Lower lobe of right lung (tissue), 2 donors: Measurements from ENCODE around the gene CCHCR1. TPM values are rescaled to one million over a fixed set of nuclear protein-coding genes. Genes with fewer than 3 reads are reported as not detected.
A peak's percentile ranks its signal among the peaks of the same experiment; 100 is the strongest.

Experiments
- ATAC-seq, 2 donors: fragments of 200-7000 bp; cut with Tn5 transposase; one replicate each; pipeline ENCODE4 v1.9.1; 2020 to 2022; ENCODE audit warnings: mild to moderate bottlenecking in 2 of 2, moderate library complexity in 2 of 2
- DNase-seq: peaks from one replicate; pipeline ENCODE4 v3.0.0-alpha.2; 2020
- H3K27ac ChIP-seq: fragments of 200-600 bp; one replicate; pipeline ENCODE4 v1.8.0; 2022
- H3K27me3 ChIP-seq: fragments of 200-600 bp; one replicate; pipeline ENCODE4 v1.8.0; 2022; ENCODE audit warnings: low read depth
- H3K36me3 ChIP-seq: fragments of 200-600 bp; one replicate; pipeline ENCODE4 v1.8.0; 2022; ENCODE audit warnings: mild to moderate bottlenecking
- H3K4me1 ChIP-seq: fragments of 200-600 bp; one replicate; pipeline ENCODE4 v1.8.0; 2022
- H3K4me3 ChIP-seq: fragments of 200-600 bp; one replicate; pipeline ENCODE4 v1.8.0; 2022; ENCODE audit warnings: mild to moderate bottlenecking
- H3K9me3 ChIP-seq: fragments of 200-600 bp; one replicate; pipeline ENCODE4 v1.8.0; 2022
- CTCF ChIP-seq: fragments of 200-600 bp; IDR thresholded peaks from one replicate; pipeline ENCODE4 v1.8.0; 2022; ENCODE audit warnings: antibody characterized with exemption, mild to moderate bottlenecking
- intact Hi-C: fragments of 100-400 bp; cut with DNase I; formaldehyde crosslinking; loops from one replicate; pipeline ENCODE4 v1.11.0; 2022
- total RNA-seq: library from RNA; stranded (reverse); fragmentation: NEBNext Ultra II Directional; extraction: Animal tissue kit (Norgen Biotek cat#: 25700); gene quantifications from one replicate; pipeline ENCODE4 v1.2.1, GENCODE V29; 2021
- donor health status: DM: no; HTN: yes; CAD: no; lungs with severe emphysema.

CCHCR1 gene
- total RNA-seq, 1 donor from 2014 or later = 16.5 TPM

GRCh38 chr6:31140643-31141042, 17.0 kb downstream of the CCHCR1 start:
- H3K9me3 ChIP-seq = no peaks in the 10 kb centered on the region
- no peak overlapping the region for H3K4me3 ChIP-seq
- H3K4me1 ChIP-seq = peaks cover 24% of the 10 kb centered on the region
- intact Hi-C loops = no loop called here
- no peak for TF ChIP-seq CTCF
- H3K27ac ChIP-seq = no peak overlapping the region
- H3K27me3 ChIP-seq = no peaks in the 10 kb centered on the region
- ATAC-seq (no peak), DNase-seq (no peak)
- peaks cover 22% of the 10 kb centered on the region for H3K36me3 ChIP-seq

- no peak overlapping the region for H3K27ac ChIP-seq
- no peak for DNase-seq
- TF ChIP-seq CTCF = no peak
- intact Hi-C loops = loop anchor here (5.0 to 10.0 kb wide), 2 partner anchors 53 to 225 kb away; no protein-coding TSS in a partner anchor
- peaks cover 24% of the 10 kb centered on the region for H3K4me1 ChIP-seq
- ATAC-seq = no peak
- H3K9me3 ChIP-seq = no peaks in the 10 kb centered on the region
- no peak overlapping the region for H3K4me3 ChIP-seq
- no peaks in the 10 kb centered on the region for H3K27me3 ChIP-seq
- peaks cover 18% of the 10 kb centered on the region for H3K36me3 ChIP-seq
Measured at GRCh38 chr6:31139599-31139998, 18.0 kb downstream of the CCHCR1 start.

- ATAC-seq (no peak), DNase-seq (no peak)
- no peak within 1 kb of the TSS for H3K27ac ChIP-seq
- intact Hi-C loops = loop anchor here (5.0 to 10.0 kb wide), 2 partner anchors 53 to 226 kb away; no protein-coding TSS in a partner anchor
- TF ChIP-seq CTCF = no peak
- H3K4me1 ChIP-seq = peaks cover 24% of the 10 kb centered on the region
- H3K9me3 ChIP-seq = no peaks in the 10 kb centered on the region
- H3K36me3 ChIP-seq = peaks cover 12% of the 10 kb centered on the region
- H3K27me3 ChIP-seq = no peaks in the 10 kb centered on the region
- H3K4me3 ChIP-seq = peak within 1 kb of the TSS; percentile 36
Measured at GRCh38 chr6:31138982-31139381, 18.6 kb downstream of the CCHCR1 start, which contains the start of gene PSORS1C2. Gene PSORS1C2, minus strand, starts transcription at chr6:31139066. Its CDS starts 40 bp downstream, at chr6:31139026.

- no peaks in the 10 kb centered on the region for H3K36me3 ChIP-seq
- peaks cover 16% of the 10 kb centered on the region for H3K4me1 ChIP-seq
- no peak overlapping the region for H3K4me3 ChIP-seq
- no peak for ATAC-seq
- H3K27ac ChIP-seq = no peak overlapping the region
- H3K9me3 ChIP-seq = no peaks in the 10 kb centered on the region
- intact Hi-C loops = loop anchor here (5.0 to 10.0 kb wide), 2 partner anchors 57 to 229 kb away; no protein-coding TSS in a partner anchor
- H3K27me3 ChIP-seq = no peaks in the 10 kb centered on the region
- DNase-seq = no peak
- no peak for TF ChIP-seq CTCF
Measured at GRCh38 chr6:31135710-31136109, 21.9 kb downstream of the CCHCR1 start.

GRCh38 chr6:31132806-31133205, 24.8 kb downstream of the CCHCR1 start:
- DNase-seq = no peak
- Histone ChIP-seq H3K4me1 (peaks cover 7% of the 10 kb centered on the region), H3K9me3 (no peaks in the 10 kb centered on the region), H3K27ac (no peak overlapping the region), H3K4me3 (no peak overlapping the region), H3K27me3 (no peaks in the 10 kb centered on the region), H3K36me3 (no peaks in the 10 kb centered on the region)
- TF ChIP-seq CTCF = no peak
- intact Hi-C loops = loop anchor here (10.0 kb wide), 1 partner anchor 232 kb away; no protein-coding TSS in a partner anchor
- ATAC-seq = no peak
